ENCODE results near the gene LETM1. TPM values are rescaled to one million over a fixed set of nuclear protein-coding genes. Genes with fewer than 3 reads are reported as not detected.

LETM1 gene
- total and polyA plus RNA-seq, 8 donors: 5.3 to 255 (median 52.1) TPM

- intact Hi-C loops (cut with DNase I; ENCODE audit: low total_unique reads): no loop called here
- Histone ChIP-seq H3K27ac (no peak overlapping the region), H3K36me3 (peaks cover 0 to 12% (median 6%) of the 10 kb centered on the region in 4 donors), H3K4me1 (peaks cover 17 to 25% (median 20%) of the 10 kb centered on the region in 4 donors), H3K4me3 (no peak overlapping the region), H3K9me3 (no peaks in the 10 kb centered on the region), H3K27me3 (peaks cover 5 to 53% (median 21%) of the 10 kb centered on the region in 3 donors)
- 80 to 91% (median 88%) methylated on average over 27 to 41 of the region's 41 CpGs for WGBS, 5 donors
- TF ChIP-seq POLR2A (IDR thresholded peaks at IDR 0.05) (no peak), EP300 (IDR thresholded peaks at IDR 0.05) (no peak), POLR2AphosphoS5 (IDR thresholded peaks at IDR 0.05) (no peak)
- TF ChIP-seq, protein P1, sequence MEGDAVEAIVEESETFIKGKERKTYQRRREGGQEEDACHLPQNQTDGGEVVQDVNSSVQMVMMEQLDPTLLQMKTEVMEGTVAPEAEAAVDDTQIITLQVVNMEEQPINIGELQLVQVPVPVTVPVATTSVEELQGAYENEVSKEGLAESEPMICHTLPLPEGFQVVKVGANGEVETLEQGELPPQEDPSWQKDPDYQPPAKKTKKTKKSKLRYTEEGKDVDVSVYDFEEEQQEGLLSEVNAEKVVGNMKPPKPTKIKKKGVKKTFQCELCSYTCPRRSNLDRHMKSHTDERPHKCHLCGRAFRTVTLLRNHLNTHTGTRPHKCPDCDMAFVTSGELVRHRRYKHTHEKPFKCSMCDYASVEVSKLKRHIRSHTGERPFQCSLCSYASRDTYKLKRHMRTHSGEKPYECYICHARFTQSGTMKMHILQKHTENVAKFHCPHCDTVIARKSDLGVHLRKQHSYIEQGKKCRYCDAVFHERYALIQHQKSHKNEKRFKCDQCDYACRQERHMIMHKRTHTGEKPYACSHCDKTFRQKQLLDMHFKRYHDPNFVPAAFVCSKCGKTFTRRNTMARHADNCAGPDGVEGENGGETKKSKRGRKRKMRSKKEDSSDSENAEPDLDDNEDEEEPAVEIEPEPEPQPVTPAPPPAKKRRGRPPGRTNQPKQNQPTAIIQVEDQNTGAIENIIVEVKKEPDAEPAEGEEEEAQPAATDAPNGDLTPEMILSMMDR (IDR thresholded peaks at IDR 0.05): no peak
- no peak for DNase-seq
Measured at GRCh38 chr4:1799387-1800375, 56.3 kb downstream of the LETM1 start.

- intact Hi-C loops (cut with DNase I; ENCODE audit: low total_unique reads): no loop called here
- H3K4me3 ChIP-seq: no peak overlapping the region
- H3K4me1 ChIP-seq: peaks cover 26 to 34% (median 29%) of the 10 kb centered on the region in 4 donors
- H3K27me3 ChIP-seq: peaks cover 8 to 62% (median 30%) of the 10 kb centered on the region in 3 donors
- H3K9me3 ChIP-seq: no peaks in the 10 kb centered on the region
- H3K27ac ChIP-seq: no peak overlapping the region
- WGBS, 5 donors: 81 to 88% (median 85%) methylated on average over 23 to 30 of the region's 30 CpGs
- TF ChIP-seq EP300 (IDR thresholded peaks at IDR 0.05) (no peak), POLR2A (IDR thresholded peaks at IDR 0.05) (no peak), POLR2AphosphoS5 (IDR thresholded peaks at IDR 0.05) (no peak)
- TF ChIP-seq, protein P1 (IDR thresholded peaks at IDR 0.05): no peak
- no peak for DNase-seq
- peaks cover 0 to 8% (median 2%) of the 10 kb centered on the region in 4 donors for H3K36me3 ChIP-seq
Measured at GRCh38 chr4:1798580-1799386, 57.2 kb downstream of the LETM1 start.

DNA sequence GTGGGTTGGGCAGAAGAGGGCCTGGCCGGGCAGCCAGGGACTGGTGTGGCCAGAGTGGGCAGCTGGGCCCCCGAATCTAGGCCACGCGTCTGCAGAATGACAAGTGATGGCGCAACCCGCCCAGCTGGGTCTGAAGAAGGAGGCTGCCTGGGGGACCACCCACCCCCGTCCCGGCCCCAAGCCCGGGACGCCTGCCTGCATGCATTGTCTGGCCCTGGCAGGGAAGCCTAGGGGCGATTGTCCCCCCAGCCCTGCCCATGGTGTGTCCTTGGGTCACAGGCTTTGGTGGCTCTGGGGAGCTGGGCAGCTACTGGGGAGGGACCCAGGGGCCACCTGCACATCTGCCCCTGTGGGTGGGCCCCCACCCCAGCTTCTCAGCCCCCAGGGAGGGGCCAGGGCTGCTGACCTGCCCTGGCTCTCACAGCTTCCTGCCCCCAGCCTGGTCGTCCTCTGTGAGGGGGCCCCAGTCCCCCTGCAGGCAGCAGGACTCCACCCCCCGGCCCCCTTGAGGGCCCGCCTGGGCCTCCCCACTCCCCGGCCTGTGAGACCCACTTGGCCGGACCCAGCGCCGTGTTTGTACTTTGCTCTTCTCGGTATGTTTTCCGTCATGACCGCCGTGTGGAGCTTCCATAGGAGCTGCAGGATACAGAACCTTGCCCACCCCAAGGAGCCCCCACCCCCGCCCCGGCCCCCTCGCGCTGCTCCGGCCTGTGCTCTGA, 57.9 kb downstream of the LETM1 start:
- intact Hi-C loops (cut with DNase I; ENCODE audit: low total_unique reads): no loop called here
- no peak for TF ChIP-seq POLR2A (IDR thresholded peaks at IDR 0.05)
- no peak for TF ChIP-seq POLR2AphosphoS5 (IDR thresholded peaks at IDR 0.05)
- TF ChIP-seq, protein P1 (IDR thresholded peaks at IDR 0.05): no peak
- TF ChIP-seq EP300 (IDR thresholded peaks at IDR 0.05): no peak
- Histone ChIP-seq H3K4me3 (no peak overlapping the region), H3K27ac (no peak overlapping the region), H3K36me3 (peaks cover 0 to under 1% (median 0%) of the 10 kb centered on the region in 4 donors), H3K4me1 (peaks cover 28 to 35% (median 30%) of the 10 kb centered on the region in 4 donors), H3K27me3 (peaks cover 8 to 63% (median 31%) of the 10 kb centered on the region in 3 donors), H3K9me3 (no peaks in the 10 kb centered on the region)
- WGBS, 5 donors: 74 to 80% (median 77%) methylated on average over 15 to 27 of the region's 27 CpGs
- DNase-seq: no peak

Measured in stomach (tissue), 9 donors.